Calu3 (cell line): ENCODE data around the gene FILIP1. TPM values are rescaled to one million over a fixed set of nuclear protein-coding genes. Genes with fewer than 3 reads are reported as not detected.

Source experiments
- BruUV-seq: library from RNA; stranded (reverse); fragments of 400-500 nt; replicated peaks from 2 replicates; lab custom pipeline; 2021; lab: Mats Ljungman, UMichigan
- CTCF ChIA-PET: fragments of 300-600 bp; sonication (Branson Sonifier 250); formaldehyde crosslinking; loops from one replicate; lab custom pipeline; 2022; ENCODE audit warnings: antibody characterized with exemption; lab: Charles Lee
- DNase-seq: peaks from one replicate; pipeline ENCODE4 v3.0.0; 2022
- H3K27ac Mint-ChIP-seq: one replicate; pipeline ENCODE4 v1.8.0; 2022; ENCODE audit warnings: mixed read lengths; ENCODE audit not compliant: unreplicated experiment
- H3K27me3 Mint-ChIP-seq: one replicate; pipeline ENCODE4 v1.8.0; 2022; ENCODE audit warnings: mixed read lengths; ENCODE audit not compliant: unreplicated experiment
- H3K36me3 Mint-ChIP-seq: one replicate; pipeline ENCODE4 v1.8.0; 2022; ENCODE audit warnings: mild to moderate bottlenecking, moderate library complexity, mixed read lengths; ENCODE audit not compliant: insufficient read depth, unreplicated experiment
- H3K4me1 Mint-ChIP-seq: one replicate; pipeline ENCODE4 v1.8.0; 2022; ENCODE audit warnings: mild to moderate bottlenecking, low read depth, mixed read lengths; ENCODE audit not compliant: unreplicated experiment
- H3K4me3 Mint-ChIP-seq: one replicate; pipeline ENCODE4 v1.8.0; 2022; ENCODE audit warnings: mild to moderate bottlenecking, low read depth, moderate library complexity, mixed read lengths; ENCODE audit not compliant: unreplicated experiment
- H3K9me3 Mint-ChIP-seq: one replicate; pipeline ENCODE4 v1.8.0; 2022; ENCODE audit warnings: low read depth, mixed read lengths; ENCODE audit not compliant: unreplicated experiment
- intact Hi-C: fragments of 100-400 bp; cut with micrococcal nuclease; formaldehyde crosslinking; loops from one replicate; pipeline ENCODE4 v1.10.0; 2022; ENCODE audit not compliant: unreplicated experiment
- total RNA-seq: library from RNA; stranded (reverse); gene quantifications from 2 replicates; pipeline ENCODE4 v1.2.3, GENCODE V29; 2022
- TF ChIP-seq, protein P1 (sequence below): fragments of 200-600 bp; IDR thresholded peaks from one replicate; pipeline ENCODE4 v1.8.0; 2022; ENCODE audit warnings: antibody characterized with exemption; ENCODE audit not compliant: unreplicated experiment

Gene FILIP1
- total RNA-seq, 1 experiment from 2014 or later, result not detected

- no TSS peak for BruUV-seq
- peaks cover 13% of the 10 kb centered on the region for H3K27me3 Mint-ChIP-seq
- peaks cover 2% of the 10 kb centered on the region for H3K9me3 Mint-ChIP-seq
- H3K4me1 Mint-ChIP-seq, result no peaks in the 10 kb centered on the region
- H3K27ac Mint-ChIP-seq, result no peak overlapping the region
- CTCF ChIA-PET, result interaction anchor here (1.0 to 1.3 kb wide), 2 partner anchors 8 to 61 kb away, joined by 3 to 4 read pairs; no protein-coding TSS in a partner anchor
- H3K36me3 Mint-ChIP-seq, result no peaks in the 10 kb centered on the region
- no peak overlapping the region for H3K4me3 Mint-ChIP-seq
- intact Hi-C loops, result no loop called here
- TF ChIP-seq, protein P1, sequence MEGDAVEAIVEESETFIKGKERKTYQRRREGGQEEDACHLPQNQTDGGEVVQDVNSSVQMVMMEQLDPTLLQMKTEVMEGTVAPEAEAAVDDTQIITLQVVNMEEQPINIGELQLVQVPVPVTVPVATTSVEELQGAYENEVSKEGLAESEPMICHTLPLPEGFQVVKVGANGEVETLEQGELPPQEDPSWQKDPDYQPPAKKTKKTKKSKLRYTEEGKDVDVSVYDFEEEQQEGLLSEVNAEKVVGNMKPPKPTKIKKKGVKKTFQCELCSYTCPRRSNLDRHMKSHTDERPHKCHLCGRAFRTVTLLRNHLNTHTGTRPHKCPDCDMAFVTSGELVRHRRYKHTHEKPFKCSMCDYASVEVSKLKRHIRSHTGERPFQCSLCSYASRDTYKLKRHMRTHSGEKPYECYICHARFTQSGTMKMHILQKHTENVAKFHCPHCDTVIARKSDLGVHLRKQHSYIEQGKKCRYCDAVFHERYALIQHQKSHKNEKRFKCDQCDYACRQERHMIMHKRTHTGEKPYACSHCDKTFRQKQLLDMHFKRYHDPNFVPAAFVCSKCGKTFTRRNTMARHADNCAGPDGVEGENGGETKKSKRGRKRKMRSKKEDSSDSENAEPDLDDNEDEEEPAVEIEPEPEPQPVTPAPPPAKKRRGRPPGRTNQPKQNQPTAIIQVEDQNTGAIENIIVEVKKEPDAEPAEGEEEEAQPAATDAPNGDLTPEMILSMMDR, result no peak
- DNase-seq, result no peak
These were observed 117.1 kb downstream of the FILIP1 start for GRCh38 chr6:75376347-75377024.

DNA sequence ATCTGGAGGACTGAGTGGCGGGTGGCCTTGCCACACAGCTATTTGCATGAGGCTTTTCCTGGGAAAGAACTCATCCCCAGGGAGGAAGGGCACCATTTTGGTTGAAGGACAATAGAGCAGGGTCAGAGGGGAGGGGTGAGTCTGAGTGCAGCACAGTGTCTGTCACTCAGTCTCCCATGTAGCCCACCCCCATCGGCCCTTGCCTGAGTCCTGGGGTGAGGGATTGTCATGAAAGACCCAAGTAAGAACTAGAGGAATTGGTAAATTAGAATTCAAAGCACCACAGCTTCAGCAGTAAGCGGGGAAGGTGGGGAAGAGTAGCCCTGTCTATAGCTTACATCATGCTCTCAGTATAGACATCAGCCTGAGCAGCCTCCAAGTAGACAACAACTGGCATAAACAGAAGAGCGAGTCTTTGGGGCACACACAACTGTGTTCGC lies 118.6 kb downstream of the FILIP1 start:
- Mint-ChIP-seq H3K27me3 (peaks cover 13% of the 10 kb centered on the region), H3K36me3 (no peaks in the 10 kb centered on the region), H3K4me1 (no peaks in the 10 kb centered on the region), H3K4me3 (no peak overlapping the region), H3K27ac (no peak overlapping the region), H3K9me3 (peaks cover 2% of the 10 kb centered on the region)
- no peak for DNase-seq
- intact Hi-C loops, result no loop called here
- no TSS peak for BruUV-seq
- TF ChIP-seq, protein P1, result no peak
- CTCF ChIA-PET, result no interaction called here

- no peak overlapping the region for H3K4me3 Mint-ChIP-seq
- DNase-seq, result no peak
- H3K4me1 Mint-ChIP-seq, result peaks cover 7% of the 10 kb centered on the region
- TF ChIP-seq, protein P1, result no peak
- peaks cover 10% of the 10 kb centered on the region for H3K27me3 Mint-ChIP-seq
- no TSS peak for BruUV-seq
- intact Hi-C loops, result loop anchor here (1.0 kb wide), 1 partner anchor 25 kb away; no protein-coding TSS in a partner anchor
- CTCF ChIA-PET, result no interaction called here
- H3K27ac Mint-ChIP-seq, result no peak overlapping the region
- H3K36me3 Mint-ChIP-seq, result no peaks in the 10 kb centered on the region
- peaks cover 2% of the 10 kb centered on the region for H3K9me3 Mint-ChIP-seq
These were observed 120.7 kb downstream of the FILIP1 start for GRCh38 chr6:75372884-75373283.

DNA sequence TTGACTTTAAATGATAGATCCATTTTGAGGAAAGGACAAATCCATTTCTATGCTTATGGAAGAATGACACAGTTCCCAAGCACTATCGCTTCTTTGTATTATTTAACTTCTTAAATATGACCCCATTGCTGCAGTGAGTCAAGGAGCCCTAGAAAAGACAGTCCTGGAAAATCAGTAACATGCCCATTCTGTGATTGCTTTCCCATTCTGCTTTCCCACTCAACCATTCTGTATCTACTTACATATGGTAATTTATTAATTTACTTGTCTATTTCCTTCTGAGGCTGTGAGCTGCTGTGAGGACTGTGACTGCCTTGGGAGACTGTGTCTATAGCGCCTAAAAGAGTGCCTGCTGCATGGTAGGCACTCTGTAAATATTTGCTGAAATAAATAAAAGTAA lies 123.6 kb downstream of the FILIP1 start:
- CTCF ChIA-PET, result interaction anchor here (2.6 kb wide), 1 partner anchor 155 kb away, joined by 15 read pairs; no protein-coding TSS in a partner anchor
- Mint-ChIP-seq H3K36me3 (no peaks in the 10 kb centered on the region), H3K27me3 (no peaks in the 10 kb centered on the region), H3K9me3 (peaks cover 2% of the 10 kb centered on the region), H3K27ac (no peak overlapping the region), H3K4me1 (peaks cover 10% of the 10 kb centered on the region), H3K4me3 (no peak overlapping the region)
- DNase-seq, result no peak
- intact Hi-C loops, result no loop called here
- TF ChIP-seq, protein P1, result no peak
- BruUV-seq, result no TSS peak
